Activated B cell treated with CpG ODN at 0.5 μM for 24 hours (primary cell): ENCODE data around the gene GSG1L. TPM values are rescaled to one million over a fixed set of nuclear protein-coding genes. Genes with fewer than 3 reads are reported as not detected.
"Not testable (repeated sequence)": the region's sequence is repeated elsewhere in the genome, so short reads cannot be mapped to it uniquely, and the experiment has no call there.

Experiments used
- ATAC-seq: fragments of 200-7000 bp; cut with Tn5 transposase; one replicate; pipeline ENCODE4 v1.10.0; 2021; ENCODE audit warnings: low read depth, mild to moderate bottlenecking, moderate library complexity
- CTCF ChIA-PET: fragments of 350-600 bp; sonication (Branson Sonifier 250); formaldehyde crosslinking; loops from one replicate; lab custom pipeline; 2021; ENCODE audit warnings: antibody characterized with exemption; lab: Charles Lee
- POLR2A ChIA-PET: fragments of 350-600 bp; sonication (Branson Sonifier 250); formaldehyde crosslinking; loops from one replicate; lab custom pipeline; 2021; ENCODE audit warnings: antibody characterized with exemption; lab: Charles Lee
- DNase-seq: peaks from one replicate; pipeline ENCODE4 v3.0.0; 2022
- H3K27ac Mint-ChIP-seq: one replicate; pipeline ENCODE4 v1.8.0; 2020; ENCODE audit warnings: mixed read lengths
- H3K27me3 Mint-ChIP-seq: one replicate; pipeline ENCODE4 v1.8.0; 2021; ENCODE audit warnings: mixed read lengths
- H3K36me3 Mint-ChIP-seq: one replicate; pipeline ENCODE4 v1.8.0; 2021; ENCODE audit warnings: low read depth, mixed read lengths
- H3K4me1 Mint-ChIP-seq: one replicate; pipeline ENCODE4 v1.8.0; 2021; ENCODE audit warnings: mixed read lengths
- H3K4me3 Mint-ChIP-seq: one replicate; pipeline ENCODE4 v1.8.0; 2020; ENCODE audit warnings: mild to moderate bottlenecking, mixed read lengths
- H3K9me3 Mint-ChIP-seq: one replicate; pipeline ENCODE4 v1.8.0; 2020; ENCODE audit warnings: mixed read lengths
- intact Hi-C: fragments of 100-400 bp; cut with micrococcal nuclease; formaldehyde crosslinking; loops from one replicate; pipeline ENCODE4 v1.15.1; 2024
- total RNA-seq: library from RNA; stranded (reverse); gene quantifications from 2 replicates; pipeline ENCODE4 v1.2.3, GENCODE V29; 2022
- TF ChIP-seq, protein P1 (sequence below): fragments of 200-600 bp; IDR thresholded peaks from one replicate; pipeline ENCODE4 v1.8.0; 2022; ENCODE audit warnings: antibody characterized with exemption, mild to moderate bottlenecking

Gene GSG1L
- total RNA-seq, 1 donor from 2014 or later: not detected

DNA sequence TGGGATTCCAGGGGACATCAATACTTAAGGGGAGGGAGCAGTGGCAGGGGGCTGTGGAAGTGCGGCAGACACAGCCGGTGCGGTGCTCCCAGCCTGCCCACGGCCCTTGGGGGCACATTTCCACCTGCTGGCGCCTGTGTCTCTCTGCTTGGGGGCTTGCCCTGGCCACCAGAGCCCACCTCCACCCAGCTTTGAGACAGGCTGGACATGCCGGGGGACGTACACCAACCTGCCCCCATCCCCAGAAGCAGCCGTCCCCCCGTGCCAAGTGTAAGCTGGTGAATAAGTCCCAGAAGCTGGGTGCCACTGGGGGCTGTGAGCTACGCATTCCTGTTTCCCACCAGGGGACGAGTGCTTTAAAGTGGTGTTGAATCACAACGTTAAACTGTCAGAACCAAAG lies 172.6 kb downstream of the GSG1L start:
- POLR2A ChIA-PET: no interaction called here
- peaks cover 20% of the 10 kb centered on the region for H3K27me3 Mint-ChIP-seq

DNA sequence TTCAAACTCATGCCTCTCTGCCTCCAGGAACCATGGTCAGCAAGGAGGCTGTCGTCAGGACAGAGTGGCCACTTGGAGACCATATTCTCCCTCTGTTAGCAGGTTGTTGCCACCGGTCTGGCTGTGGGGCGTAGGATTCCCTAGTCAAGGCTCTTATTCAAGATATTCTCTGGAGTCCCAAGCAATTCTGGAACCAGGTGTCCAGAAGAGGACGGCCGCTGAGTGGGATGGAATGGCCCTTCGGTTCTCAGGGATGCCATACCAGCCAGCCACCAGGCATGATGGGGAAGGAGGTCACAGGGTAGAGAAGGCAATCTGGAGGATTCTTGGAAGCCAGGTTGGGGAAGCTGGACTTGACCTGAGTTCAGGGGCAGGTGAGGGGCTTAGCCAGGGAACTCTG lies 173.5 kb downstream of the GSG1L start:
- Mint-ChIP-seq H3K9me3 (no peaks in the 10 kb centered on the region), H3K4me1 (no peaks in the 10 kb centered on the region), H3K36me3 (no peaks in the 10 kb centered on the region), H3K27me3 (peaks cover 22% of the 10 kb centered on the region), H3K27ac (no peak overlapping the region), H3K4me3 (no peak overlapping the region)
- intact Hi-C loops: no loop called here
- ATAC-seq (no peak), DNase-seq (no peak)
- ChIA-PET POLR2A (no interaction called here), CTCF (no interaction called here)
- TF ChIP-seq, protein P1, sequence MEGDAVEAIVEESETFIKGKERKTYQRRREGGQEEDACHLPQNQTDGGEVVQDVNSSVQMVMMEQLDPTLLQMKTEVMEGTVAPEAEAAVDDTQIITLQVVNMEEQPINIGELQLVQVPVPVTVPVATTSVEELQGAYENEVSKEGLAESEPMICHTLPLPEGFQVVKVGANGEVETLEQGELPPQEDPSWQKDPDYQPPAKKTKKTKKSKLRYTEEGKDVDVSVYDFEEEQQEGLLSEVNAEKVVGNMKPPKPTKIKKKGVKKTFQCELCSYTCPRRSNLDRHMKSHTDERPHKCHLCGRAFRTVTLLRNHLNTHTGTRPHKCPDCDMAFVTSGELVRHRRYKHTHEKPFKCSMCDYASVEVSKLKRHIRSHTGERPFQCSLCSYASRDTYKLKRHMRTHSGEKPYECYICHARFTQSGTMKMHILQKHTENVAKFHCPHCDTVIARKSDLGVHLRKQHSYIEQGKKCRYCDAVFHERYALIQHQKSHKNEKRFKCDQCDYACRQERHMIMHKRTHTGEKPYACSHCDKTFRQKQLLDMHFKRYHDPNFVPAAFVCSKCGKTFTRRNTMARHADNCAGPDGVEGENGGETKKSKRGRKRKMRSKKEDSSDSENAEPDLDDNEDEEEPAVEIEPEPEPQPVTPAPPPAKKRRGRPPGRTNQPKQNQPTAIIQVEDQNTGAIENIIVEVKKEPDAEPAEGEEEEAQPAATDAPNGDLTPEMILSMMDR: no peak

More for the DNA sequence above, 172.6 kb downstream of the GSG1L start:
- Mint-ChIP-seq H3K36me3 (no peaks in the 10 kb centered on the region), H3K4me1 (no peaks in the 10 kb centered on the region), H3K9me3 (no peaks in the 10 kb centered on the region), H3K27ac (no peak overlapping the region), H3K4me3 (no peak overlapping the region)
- TF ChIP-seq, protein P1: no peak
- CTCF ChIA-PET: no interaction called here
- intact Hi-C loops: no loop called here
- DNase-seq: no peak
- ATAC-seq: no peak

GRCh38 chr16:27883576-27883975 lies 179.9 kb downstream of the GSG1L start:
- peaks cover 4% of the 10 kb centered on the region for H3K9me3 Mint-ChIP-seq
- peaks cover 12% of the 10 kb centered on the region for H3K27me3 Mint-ChIP-seq
- TF ChIP-seq, protein P1: no peak
- H3K27ac Mint-ChIP-seq: no peak overlapping the region
- ATAC-seq (no peak), DNase-seq (no peak)
- H3K36me3 Mint-ChIP-seq: no peaks in the 10 kb centered on the region
- ChIA-PET POLR2A (no interaction called here), CTCF (no interaction called here)
- intact Hi-C loops: no loop called here
- no peak overlapping the region for H3K4me3 Mint-ChIP-seq
- H3K4me1 Mint-ChIP-seq: no peaks in the 10 kb centered on the region

DNA sequence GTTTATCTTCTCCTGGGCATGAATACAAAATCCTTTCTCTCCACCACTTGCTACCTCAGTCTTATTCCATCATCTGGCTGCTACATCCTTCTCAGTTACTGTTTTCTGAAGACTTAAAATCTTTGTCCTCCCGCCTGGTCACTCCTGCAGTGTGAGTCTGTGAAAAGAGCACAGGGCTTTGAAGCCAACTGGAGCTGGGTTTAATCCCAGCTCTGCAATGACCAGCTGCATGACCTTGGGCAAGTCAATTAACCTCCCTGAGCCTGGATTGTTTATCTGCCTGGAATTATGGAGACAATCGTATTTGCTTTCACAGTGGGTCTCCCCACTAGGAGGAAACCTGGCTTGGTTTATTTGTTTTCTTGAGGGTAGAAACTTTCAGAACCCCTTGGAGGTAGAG lies 183.2 kb downstream of the GSG1L start:
- Mint-ChIP-seq H3K4me1 (no peaks in the 10 kb centered on the region), H3K27me3 (peaks cover 8% of the 10 kb centered on the region), H3K27ac (no peak overlapping the region), H3K36me3 (no peaks in the 10 kb centered on the region), H3K9me3 (peaks cover 12% of the 10 kb centered on the region), H3K4me3 (no peak overlapping the region)
- POLR2A ChIA-PET: no interaction called here
- TF ChIP-seq, protein P1: no peak
- CTCF ChIA-PET: no interaction called here
- DNase-seq (no peak), ATAC-seq (no peak)
- intact Hi-C loops: no loop called here

DNA sequence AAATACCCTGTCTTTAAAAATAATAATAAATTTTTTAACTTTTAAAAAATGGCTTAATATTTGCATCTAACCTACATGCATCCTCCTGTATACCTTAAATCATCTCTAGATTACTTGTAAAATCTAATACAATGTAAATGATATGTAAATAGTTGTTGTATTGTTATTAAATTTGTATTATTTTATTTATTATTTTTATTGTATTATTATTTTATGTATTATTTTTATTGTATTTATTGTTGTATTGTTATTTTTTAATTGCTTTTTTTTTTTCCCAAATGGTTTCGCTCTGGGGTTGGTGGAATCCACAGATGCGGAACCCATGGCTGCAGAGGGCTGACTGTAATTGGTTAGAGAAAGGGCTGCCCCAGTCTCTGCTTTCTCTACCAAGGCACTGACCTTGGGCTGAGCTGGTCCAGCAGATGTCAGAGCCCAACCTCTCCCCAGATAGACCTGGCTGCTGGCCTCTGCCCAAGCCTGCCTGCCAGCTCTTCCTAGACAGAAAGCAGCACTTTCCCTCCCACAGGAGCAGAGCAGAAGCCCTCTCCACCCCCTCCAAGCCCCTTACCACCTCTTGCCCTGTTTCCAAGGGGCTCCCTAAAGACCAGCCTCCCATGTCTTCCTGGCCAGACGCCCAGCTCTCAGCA lies 183.8 kb downstream of the GSG1L start:
- intact Hi-C loops: no loop called here
- TF ChIP-seq, protein P1: no peak
- Mint-ChIP-seq H3K36me3 (no peaks in the 10 kb centered on the region), H3K27me3 (peaks cover 8% of the 10 kb centered on the region), H3K27ac (no peak overlapping the region), H3K9me3 (peaks cover 16% of the 10 kb centered on the region), H3K4me3 (no peak overlapping the region), H3K4me1 (no peaks in the 10 kb centered on the region)
- POLR2A ChIA-PET: no interaction called here
- DNase-seq: no peak
- no peak for ATAC-seq
- CTCF ChIA-PET: no interaction called here

- H3K27ac Mint-ChIP-seq, intact Hi-C loops, H3K36me3 Mint-ChIP-seq, CTCF ChIA-PET, DNase-seq, H3K4me1 Mint-ChIP-seq, H3K27me3 Mint-ChIP-seq, POLR2A ChIA-PET, H3K4me3 Mint-ChIP-seq, ATAC-seq: not testable (repeated sequence)
- H3K9me3 Mint-ChIP-seq: peaks cover 17% of the 10 kb centered on the region
Observed at GRCh38 chr16:27872627-27873026, 190.9 kb downstream of the GSG1L start.
